OCI-LY7 (cell line): ENCODE results near the gene PPM1G. TPM values are rescaled to one million over a fixed set of nuclear protein-coding genes. Genes with fewer than 3 reads are reported as not detected.

Experiments used
- BruUV-seq: library from RNA; stranded (reverse); fragments of 400-500 nt; replicated peaks from 2 replicates; lab custom pipeline; 2021; lab: Mats Ljungman, UMichigan
- CTCF ChIA-PET: fragments of 300-600 bp; sonication (Branson Sonifier 250); formaldehyde crosslinking; loops from one replicate; lab custom pipeline; 2022; ENCODE audit warnings: antibody characterized with exemption; ENCODE audit not compliant: unreplicated experiment; lab: Charles Lee
- POLR2A ChIA-PET: fragments of 300-600 bp; sonication (Branson Sonifier 250); formaldehyde crosslinking; loops from one replicate; lab custom pipeline; 2022; ENCODE audit warnings: antibody characterized with exemption; lab: Charles Lee
- DNase-seq: peaks from one replicate; pipeline ENCODE4 v3.0.0-alpha.2; 2015; ENCODE audit warnings: low spot score
- H2AFZ ChIP-seq: fragments of 200-600 bp; sonication (generic), shearing (Covaris generic); 2 replicates; pipeline ENCODE4 v1.6.1; 2014; ENCODE audit warnings: mild to moderate bottlenecking, antibody characterized with exemption, low read length, moderate library complexity
- H3K27ac ChIP-seq: fragments of 200-600 bp; sonication (generic); 2 replicates; pipeline ENCODE4 v1.5.1; 2014; ENCODE audit warnings: mixed run types, low read depth, mild to moderate bottlenecking, moderate library complexity, low read length, inconsistent platforms; ENCODE audit not compliant: poor library complexity, severe bottlenecking
- H3K36me3 ChIP-seq: fragments of 200-600 bp; sonication (generic); 2 replicates; pipeline ENCODE4 v1.6.1; 2014; ENCODE audit warnings: mild to moderate bottlenecking, antibody characterized with exemption, low read length, moderate library complexity, mixed read lengths; ENCODE audit not compliant: insufficient read depth
- H3K4me1 ChIP-seq: fragments of 200-600 bp; sonication (generic); 2 replicates; pipeline ENCODE4 v1.5.1; 2014; ENCODE audit warnings: mild to moderate bottlenecking, low read length; ENCODE audit not compliant: insufficient read depth, poor library complexity, severe bottlenecking
- H3K4me2 ChIP-seq: fragments of 200-600 bp; sonication (generic); 2 replicates; pipeline ENCODE4 v1.6.1; 2014; ENCODE audit warnings: mild to moderate bottlenecking, low read length
- H3K4me3 ChIP-seq: fragments of 200-600 bp; sonication (generic); 2 replicates; pipeline ENCODE4 v1.5.1; 2014; ENCODE audit warnings: mild to moderate bottlenecking, low read depth, low read length; ENCODE audit not compliant: poor library complexity, severe bottlenecking
- H3K79me2 ChIP-seq: fragments of 200-600 bp; sonication (generic); 2 replicates; pipeline ENCODE4 v1.6.1; 2016; ENCODE audit warnings: low read depth, mild to moderate bottlenecking, low read length, moderate library complexity, mixed read lengths; ENCODE audit not compliant: insufficient read depth
- H3K9me2 ChIP-seq: fragments of 200-600 bp; sonication (generic); 2 replicates; pipeline ENCODE4 v1.6.1; 2016; ENCODE audit warnings: mild to moderate bottlenecking, low read length, mixed read lengths; ENCODE audit not compliant: insufficient read depth
- H3K9me3 ChIP-seq: fragments of 200-600 bp; sonication (generic); 2 replicates; pipeline ENCODE4 v1.6.1; 2014; ENCODE audit warnings: mild to moderate bottlenecking, mixed run types, low read length, mixed read lengths
- H4K20me1 ChIP-seq: fragments of 200-600 bp; sonication (generic); 2 replicates; pipeline ENCODE4 v1.6.1; 2014; ENCODE audit warnings: mild to moderate bottlenecking, antibody characterized with exemption, low read length, moderate library complexity, mixed read lengths; ENCODE audit not compliant: insufficient read depth
- EZH2phosphoT487 ChIP-seq: fragments of 200-600 bp; sonication (generic); IDR thresholded peaks from 2 replicates; pipeline ENCODE4 v1.6.1; 2018; ENCODE audit warnings: low read depth, borderline replicate concordance, mild to moderate bottlenecking, mixed run types, antibody characterized with exemption, low read length, moderate library complexity, mixed read lengths
- intact Hi-C: fragments of 100-400 bp; cut with micrococcal nuclease; formaldehyde crosslinking; loops from one replicate; pipeline ENCODE4 v1.10.0; 2022; ENCODE audit not compliant: unreplicated experiment
- total RNA-seq, 2 experiments: library from RNA; depleted of rRNA in 1 of 2; stranded (reverse); fragments of >200 nt in 1 of 2; shearing (Covaris generic) in 1 of 2; gene quantifications; 2 replicates each; pipeline ENCODE4 v1.2.3, GENCODE V29; 2014 to 2022
- TF ChIP-seq, protein P1 (sequence below): fragments of 200-600 bp; sonication (generic); conservative IDR thresholded peaks from 2 replicates; pipeline ENCODE4 v1.5.1; 2014; ENCODE audit warnings: mild to moderate bottlenecking, antibody characterized with exemption, low read length, moderate library complexity, mixed read lengths

Gene PPM1G
- total RNA-seq, 2 experiments from 2014 or later = 101 to 147 TPM

DNA sequence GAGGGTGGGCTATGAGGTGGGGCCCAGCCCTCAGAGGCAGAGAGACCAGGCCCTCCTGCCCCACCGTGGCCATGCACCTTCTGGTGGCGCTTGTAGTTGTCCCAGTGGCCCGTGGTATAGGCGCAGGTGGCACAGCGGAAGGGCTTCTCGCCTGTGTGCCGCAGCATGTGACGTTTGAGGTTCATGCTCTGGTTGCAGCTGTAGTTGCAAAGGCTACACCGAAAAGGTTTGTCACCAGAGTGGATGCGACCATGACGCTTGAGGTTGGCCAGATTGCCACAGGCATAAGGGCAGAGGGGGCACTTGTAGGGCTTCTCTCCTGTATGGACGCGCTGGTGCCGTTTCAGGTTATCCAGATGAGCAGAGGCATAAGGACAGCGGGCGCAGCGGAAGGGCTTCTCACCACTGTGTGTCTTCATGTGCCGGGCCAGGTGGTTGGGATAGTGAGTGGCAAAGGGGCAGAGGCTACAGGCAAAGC lies 31.7 kb downstream of the PPM1G start:
- Histone ChIP-seq H3K4me2 (no peak overlapping the region), H3K4me3 (no peak overlapping the region), H3K9me2 (no peaks in the 10 kb centered on the region), H3K36me3 (peaks cover 95% of the 10 kb centered on the region), H4K20me1 (no peaks in the 10 kb centered on the region), H2AFZ (no peak overlapping the region), H3K79me2 (peaks cover 13% of the 10 kb centered on the region; the same call in 1 of the 2 replicates), H3K27ac (no peak overlapping the region), H3K9me3 (no peaks in the 10 kb centered on the region), H3K4me1 (peaks cover 23% of the 10 kb centered on the region)
- TF ChIP-seq, protein P1, sequence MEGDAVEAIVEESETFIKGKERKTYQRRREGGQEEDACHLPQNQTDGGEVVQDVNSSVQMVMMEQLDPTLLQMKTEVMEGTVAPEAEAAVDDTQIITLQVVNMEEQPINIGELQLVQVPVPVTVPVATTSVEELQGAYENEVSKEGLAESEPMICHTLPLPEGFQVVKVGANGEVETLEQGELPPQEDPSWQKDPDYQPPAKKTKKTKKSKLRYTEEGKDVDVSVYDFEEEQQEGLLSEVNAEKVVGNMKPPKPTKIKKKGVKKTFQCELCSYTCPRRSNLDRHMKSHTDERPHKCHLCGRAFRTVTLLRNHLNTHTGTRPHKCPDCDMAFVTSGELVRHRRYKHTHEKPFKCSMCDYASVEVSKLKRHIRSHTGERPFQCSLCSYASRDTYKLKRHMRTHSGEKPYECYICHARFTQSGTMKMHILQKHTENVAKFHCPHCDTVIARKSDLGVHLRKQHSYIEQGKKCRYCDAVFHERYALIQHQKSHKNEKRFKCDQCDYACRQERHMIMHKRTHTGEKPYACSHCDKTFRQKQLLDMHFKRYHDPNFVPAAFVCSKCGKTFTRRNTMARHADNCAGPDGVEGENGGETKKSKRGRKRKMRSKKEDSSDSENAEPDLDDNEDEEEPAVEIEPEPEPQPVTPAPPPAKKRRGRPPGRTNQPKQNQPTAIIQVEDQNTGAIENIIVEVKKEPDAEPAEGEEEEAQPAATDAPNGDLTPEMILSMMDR = no peak
- TF ChIP-seq EZH2phosphoT487 = no peak
- ChIA-PET CTCF (no interaction called here), POLR2A (no interaction called here)
- no TSS peak for BruUV-seq
- intact Hi-C loops = no loop called here
- DNase-seq = no peak

DNA sequence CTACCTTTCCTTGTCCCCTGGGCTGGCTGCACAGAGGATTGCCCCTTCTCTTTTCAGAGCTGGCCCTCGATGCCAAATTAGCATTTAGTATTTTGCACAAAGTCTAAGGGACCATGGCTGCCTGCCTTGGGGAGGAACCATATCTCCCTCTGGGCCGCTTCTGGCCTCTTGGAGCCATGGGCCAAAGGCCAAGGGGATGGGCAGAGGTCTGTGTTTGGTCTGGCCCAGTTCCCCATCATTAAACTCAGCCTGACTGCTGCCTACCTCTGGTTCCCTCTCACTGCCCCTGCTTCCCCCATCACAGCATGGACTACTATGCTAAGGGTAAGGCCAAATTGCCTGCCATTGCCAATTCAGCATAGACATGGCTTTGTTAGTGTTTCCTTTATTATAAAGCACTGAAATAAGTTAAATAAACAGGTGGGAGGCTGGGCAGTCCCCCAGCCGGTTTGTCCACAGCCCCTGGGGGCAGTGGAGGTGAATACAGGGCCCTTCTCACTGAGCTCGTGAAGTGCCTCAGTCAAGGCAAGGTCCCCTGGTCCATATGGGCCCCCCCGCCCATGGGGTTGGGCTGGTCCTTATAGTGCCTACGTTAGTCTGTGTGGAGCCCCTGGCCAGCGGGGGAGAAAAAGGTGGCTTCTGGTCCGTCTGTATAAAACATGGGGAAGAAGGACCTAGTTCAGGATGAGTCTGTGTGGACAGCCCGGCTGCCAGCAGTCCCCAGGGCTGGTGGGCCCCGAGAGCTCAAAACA lies 32.3 kb downstream of the PPM1G start:
- Histone ChIP-seq H3K4me2 (no peak overlapping the region), H3K36me3 (peaks cover 95% of the 10 kb centered on the region), H4K20me1 (no peaks in the 10 kb centered on the region), H3K9me3 (no peaks in the 10 kb centered on the region), H3K4me3 (no peak overlapping the region), H3K4me1 (peaks cover 29% of the 10 kb centered on the region), H3K79me2 (peaks cover 20% of the 10 kb centered on the region; the same call in 1 of the 2 replicates), H3K9me2 (no peaks in the 10 kb centered on the region), H2AFZ (no peak overlapping the region), H3K27ac (no peak overlapping the region)
- ChIA-PET POLR2A (no interaction called here), CTCF (no interaction called here)
- TF ChIP-seq, protein P1 = no peak
- no peak for TF ChIP-seq EZH2phosphoT487
- intact Hi-C loops = no loop called here
- no TSS peak for BruUV-seq
- no peak for DNase-seq
